Measurements from ENCODE around the gene GP9. TPM values are rescaled to one million over a fixed set of nuclear protein-coding genes. Genes with fewer than 3 reads are reported as not detected.
"Not testable (repeated sequence)": the region's sequence is repeated elsewhere in the genome, so short reads cannot be mapped to it uniquely, and the experiment has no call there.

GP9 gene
- total RNA-seq, 1 donor from 2014 or later: not detected

DNA sequence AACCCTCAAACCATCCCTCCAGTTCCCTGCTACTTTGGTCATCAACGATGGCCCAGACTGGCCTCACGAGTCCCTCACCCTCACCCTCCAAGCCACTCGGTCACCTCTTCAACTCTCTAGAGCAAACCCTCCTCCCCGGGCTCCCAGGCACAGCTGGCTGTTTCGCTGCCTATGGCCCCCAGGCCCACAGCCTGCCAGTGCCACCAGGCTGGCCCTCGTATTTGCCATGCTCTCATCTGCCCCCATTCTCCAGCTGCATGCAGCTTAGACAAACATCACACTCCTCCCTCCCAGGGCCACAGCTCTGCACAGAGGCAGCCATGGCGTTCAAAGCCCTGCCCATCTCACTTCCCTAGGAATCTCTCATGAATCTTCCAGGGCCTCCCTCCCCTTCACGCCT lies 47.2 kb downstream of the GP9 start:
- intact Hi-C loops (cut with micrococcal nuclease): no loop called here

- intact Hi-C loops (cut with micrococcal nuclease): not testable (repeated sequence)
Observed at GRCh38 chr3:129111076-129111780, 50.6 kb downstream of the GP9 start.

Other genes starting within 250 kb of the GP9 start
- gene ACAD9, start 181.2 kb upstream of the GP9 start, total RNA-seq: 64.3 and 66.9 TPM in 2 replicates
- gene CFAP92, start 66.7 kb upstream of the GP9 start, total RNA-seq: not detected in 2 replicates
- gene EFCC1, start 59.5 kb upstream of the GP9 start, total RNA-seq: 0.07 TPM in 1 of 2 replicates, not detected in the other
- 39.8 and 49.0 TPM in 2 replicates for gene RAB43, start 61.0 kb downstream of the GP9 start, total RNA-seq
- 58.5 and 66.5 TPM in 2 replicates for gene ISY1, start 100.3 kb downstream of the GP9 start, total RNA-seq
- gene CNBP, start 123.1 kb downstream of the GP9 start, total RNA-seq: 328 and 338 TPM in 2 replicates
- 179 and 191 TPM in 2 replicates for gene COPG1, start 188.8 kb downstream of the GP9 start, total RNA-seq
- gene HMCES, start 218.1 kb downstream of the GP9 start, total RNA-seq: 50.8 and 52.6 TPM in 2 replicates

Measured in T-helper 2 cell treated with Interferon-gamma antibody and Interleukin-4, amounts not matched to agents 100 ng/mL and 5 ng/mL, for 36 hours (primary cell).